ENCODE results near the gene ETHE1.

The ETHE1 gene

GRCh38 chr19:43526884-43527859, at the start of gene ETHE1:
Gene ETHE1, minus strand, starts transcription at chr19:43527201. Its CDS starts 24 bp downstream, at chr19:43527177.
- no peak for DNase-seq

- peak; percentile 15 for DNase-seq
Measured at GRCh38 chr19:43575955-43576878, 49.2 kb upstream of the ETHE1 start.

- DNase-seq: peak; percentile 91
Measured at GRCh38 chr19:43575156-43575950, 48.4 kb upstream of the ETHE1 start, which contains the start of the genes PINLYP and XRCC1. Gene PINLYP, plus strand, starts transcription at chr19:43575801. Its CDS starts 1,391 bp downstream, at chr19:43577192. Gene XRCC1, minus strand, starts transcription at chr19:43575527. Its CDS starts 69 bp downstream, at chr19:43575458.

- DNase-seq: no peak
Measured at GRCh38 chr19:43574424-43575155, 47.6 kb upstream of the ETHE1 start.

- no peak for DNase-seq
Measured at GRCh38 chr19:43572171-43572588, 45.2 kb upstream of the ETHE1 start.

- DNase-seq: peak; percentile 24
Measured at GRCh38 chr19:43570174-43570791, 43.3 kb upstream of the ETHE1 start.

GRCh38 chr19:43569657-43570056, 42.7 kb upstream of the ETHE1 start:
- no peak for DNase-seq

- no peak for DNase-seq
Measured at GRCh38 chr19:43564800-43565199, 37.8 kb upstream of the ETHE1 start.

GRCh38 chr19:43563816-43564457, 36.9 kb upstream of the ETHE1 start:
- no peak for DNase-seq

- peak; percentile 12 for DNase-seq
Measured at GRCh38 chr19:43562698-43563241, 35.8 kb upstream of the ETHE1 start.

- DNase-seq: no peak
Measured at GRCh38 chr19:43562226-43562697, 35.3 kb upstream of the ETHE1 start.

GRCh38 chr19:43561139-43561970, 34.4 kb upstream of the ETHE1 start:
- no peak for DNase-seq

GRCh38 chr19:43560687-43561086, 33.7 kb upstream of the ETHE1 start:
- no peak for DNase-seq

GRCh38 chr19:43555185-43555770, 28.3 kb upstream of the ETHE1 start:
- DNase-seq: peak; percentile 3

- DNase-seq: no peak
Measured at GRCh38 chr19:43554317-43554895, 27.4 kb upstream of the ETHE1 start.

GRCh38 chr19:43553656-43554055, 26.7 kb upstream of the ETHE1 start:
- no peak for DNase-seq

- no peak for DNase-seq
Measured at GRCh38 chr19:43552616-43553015, 25.6 kb upstream of the ETHE1 start.

GRCh38 chr19:43552198-43552450, 25.1 kb upstream of the ETHE1 start:
- DNase-seq: no peak

Measured in NCI-H1417 treated with DMSO at 0.1 percent for 48 hours (cell line).